Colonic mucosa (tissue), 4 donors: ENCODE results near the gene LARGE1. TPM values are rescaled to one million over a fixed set of nuclear protein-coding genes. Genes with fewer than 3 reads are reported as not detected.

Experiments
- DNase-seq: peaks from one replicate; pipeline ENCODE4 v3.0.0-alpha.2; 2020
- H3K27ac ChIP-seq: fragments of 200-600 bp; one replicate; pipeline ENCODE4 v1.8.0; 2021
- H3K27me3 ChIP-seq: fragments of 200-600 bp; one replicate; pipeline ENCODE4 v1.8.0; 2021
- H3K36me3 ChIP-seq: fragments of 200-600 bp; one replicate; pipeline ENCODE4 v1.8.0; 2021
- H3K4me1 ChIP-seq: fragments of 200-600 bp; one replicate; pipeline ENCODE4 v1.8.0; 2021; ENCODE audit warnings: mild to moderate bottlenecking
- H3K4me3 ChIP-seq: fragments of 200-600 bp; one replicate; pipeline ENCODE4 v1.8.0; 2021
- H3K9ac ChIP-seq, 2 donors: one replicate each; pipeline ENCODE4 v1.7.0; 2013; ENCODE audit warnings: control low read depth in 2 of 2, low read depth in 2 of 2, low read length in 2 of 2
- H3K9me3 ChIP-seq: fragments of 200-600 bp; one replicate; pipeline ENCODE4 v1.8.0; 2021
- intact Hi-C: fragments of 100-400 bp; cut with DNase I; formaldehyde crosslinking; loops from one replicate; pipeline ENCODE4 v1.14.1; 2022
- total RNA-seq, 2 donors: library from RNA; stranded (reverse); fragmentation: NEBNext Ultra II Directional in 1 of 2; extraction: Animal tissue kit (Norgen Biotek cat#: 25700) in 1 of 2; gene quantifications; one replicate each; pipeline ENCODE4 v1.2.1, GENCODE V29; 2021
- TF ChIP-seq, protein P1 (sequence below): fragments of 200-600 bp; IDR thresholded peaks from one replicate; pipeline ENCODE4 v1.8.0; 2022; ENCODE audit warnings: antibody characterized with exemption, mild to moderate bottlenecking
- donor health status: healthy.
- donor health status: DM: no; HTN: no; CAD: no.
- donor health status: DM: no; HTN: no; CAD: no.

The LARGE1 gene
- total RNA-seq, 2 donors from 2014 or later, result 45.2 to 46.5 TPM

DNA sequence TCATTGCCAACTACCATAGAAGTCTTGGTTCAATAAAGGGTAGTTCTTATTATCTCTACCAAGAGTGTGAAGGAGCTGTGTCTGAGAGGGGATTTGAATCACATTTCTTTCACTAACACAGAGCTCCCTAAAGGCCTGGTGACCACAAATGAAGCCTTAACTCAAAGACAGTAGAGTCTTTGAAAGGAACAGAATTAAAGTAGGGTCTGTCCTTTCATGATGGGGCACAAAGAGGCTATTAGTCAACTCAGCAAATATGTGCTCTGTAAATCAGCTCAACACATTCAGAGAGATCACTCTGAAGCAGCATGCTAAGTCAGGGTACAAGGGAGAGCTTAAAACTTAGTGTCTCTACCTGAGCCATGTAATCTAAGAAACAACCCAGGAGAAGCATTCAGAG is 649.7 kb downstream of the LARGE1 start:
- Histone ChIP-seq H3K27me3 (no peaks in the 10 kb centered on the region), H3K4me1 (no peaks in the 10 kb centered on the region), H3K27ac (no peak overlapping the region), H3K36me3 (no peaks in the 10 kb centered on the region), H3K4me3 (no peak overlapping the region), H3K9ac (no peak overlapping the region), H3K9me3 (no peaks in the 10 kb centered on the region)
- intact Hi-C loops, result no loop called here
- no peak for DNase-seq
- TF ChIP-seq, protein P1, sequence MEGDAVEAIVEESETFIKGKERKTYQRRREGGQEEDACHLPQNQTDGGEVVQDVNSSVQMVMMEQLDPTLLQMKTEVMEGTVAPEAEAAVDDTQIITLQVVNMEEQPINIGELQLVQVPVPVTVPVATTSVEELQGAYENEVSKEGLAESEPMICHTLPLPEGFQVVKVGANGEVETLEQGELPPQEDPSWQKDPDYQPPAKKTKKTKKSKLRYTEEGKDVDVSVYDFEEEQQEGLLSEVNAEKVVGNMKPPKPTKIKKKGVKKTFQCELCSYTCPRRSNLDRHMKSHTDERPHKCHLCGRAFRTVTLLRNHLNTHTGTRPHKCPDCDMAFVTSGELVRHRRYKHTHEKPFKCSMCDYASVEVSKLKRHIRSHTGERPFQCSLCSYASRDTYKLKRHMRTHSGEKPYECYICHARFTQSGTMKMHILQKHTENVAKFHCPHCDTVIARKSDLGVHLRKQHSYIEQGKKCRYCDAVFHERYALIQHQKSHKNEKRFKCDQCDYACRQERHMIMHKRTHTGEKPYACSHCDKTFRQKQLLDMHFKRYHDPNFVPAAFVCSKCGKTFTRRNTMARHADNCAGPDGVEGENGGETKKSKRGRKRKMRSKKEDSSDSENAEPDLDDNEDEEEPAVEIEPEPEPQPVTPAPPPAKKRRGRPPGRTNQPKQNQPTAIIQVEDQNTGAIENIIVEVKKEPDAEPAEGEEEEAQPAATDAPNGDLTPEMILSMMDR, result no peak

GRCh38 chr22:33261699-33262098 is 658.6 kb downstream of the LARGE1 start:
- no peak for DNase-seq
- intact Hi-C loops, result no loop called here
- Histone ChIP-seq H3K27ac (no peak overlapping the region), H3K36me3 (no peaks in the 10 kb centered on the region), H3K9me3 (no peaks in the 10 kb centered on the region), H3K4me1 (no peaks in the 10 kb centered on the region), H3K4me3 (no peak overlapping the region), H3K27me3 (no peaks in the 10 kb centered on the region), H3K9ac (no peak overlapping the region)
- TF ChIP-seq, protein P1, result no peak

DNA sequence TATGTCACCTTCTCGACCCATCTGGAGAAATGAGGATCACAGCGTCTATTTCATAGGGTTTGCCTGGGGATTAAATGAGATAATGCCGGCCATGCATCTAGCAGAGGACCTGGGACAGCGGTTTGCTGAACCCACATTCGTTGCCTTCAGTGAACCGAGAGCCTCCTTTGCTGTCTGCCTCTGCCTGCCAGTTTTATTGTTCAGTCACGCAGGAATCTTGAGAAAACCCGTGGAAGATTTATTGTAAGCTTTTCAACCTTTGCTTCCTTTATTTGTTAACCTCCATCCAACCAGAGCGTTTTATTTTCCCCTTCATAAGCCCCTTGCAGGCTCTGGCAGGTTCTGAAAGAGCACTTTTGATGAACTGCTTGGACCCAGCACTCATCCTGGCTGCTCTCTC is 659.8 kb downstream of the LARGE1 start:
- Histone ChIP-seq H3K4me3 (no peak overlapping the region), H3K27ac (no peak overlapping the region), H3K9me3 (no peaks in the 10 kb centered on the region), H3K27me3 (no peaks in the 10 kb centered on the region), H3K9ac (no peak overlapping the region), H3K36me3 (no peaks in the 10 kb centered on the region), H3K4me1 (no peaks in the 10 kb centered on the region)
- DNase-seq, result no peak
- TF ChIP-seq, protein P1, result no peak
- intact Hi-C loops, result no loop called here

DNA sequence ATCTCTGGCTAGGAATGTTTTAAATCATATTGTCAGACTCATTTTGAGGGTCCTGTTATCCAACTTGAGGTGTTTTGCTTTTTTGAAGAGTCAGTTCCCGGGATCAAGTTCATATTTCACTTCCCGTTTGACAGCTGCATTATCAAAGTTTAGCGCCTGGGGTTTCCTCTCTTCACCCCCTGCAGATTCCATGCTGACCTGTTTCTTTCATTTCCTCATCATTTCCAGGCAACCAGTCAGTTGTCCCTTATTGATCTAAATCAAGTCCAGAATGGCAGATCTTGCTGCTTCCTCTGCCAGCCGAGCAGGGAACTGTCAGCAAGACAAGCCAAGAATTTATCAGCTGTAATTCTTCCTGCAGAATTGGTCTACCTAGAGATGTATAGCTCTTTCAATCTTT is 664.5 kb downstream of the LARGE1 start:
- Histone ChIP-seq H3K4me1 (no peaks in the 10 kb centered on the region), H3K27ac (no peak overlapping the region), H3K9me3 (no peaks in the 10 kb centered on the region), H3K4me3 (no peak overlapping the region), H3K9ac (no peak overlapping the region), H3K36me3 (no peaks in the 10 kb centered on the region), H3K27me3 (no peaks in the 10 kb centered on the region)
- DNase-seq, result no peak
- intact Hi-C loops, result no loop called here
- TF ChIP-seq, protein P1, result no peak

GRCh38 chr22:33248948-33249347 is 671.3 kb downstream of the LARGE1 start:
- no peak for DNase-seq
- Histone ChIP-seq H3K4me1 (no peaks in the 10 kb centered on the region), H3K27ac (no peak overlapping the region), H3K9me3 (no peaks in the 10 kb centered on the region), H3K4me3 (no peak overlapping the region), H3K36me3 (no peaks in the 10 kb centered on the region), H3K27me3 (no peaks in the 10 kb centered on the region), H3K9ac (no peak overlapping the region)
- intact Hi-C loops, result no loop called here
- TF ChIP-seq, protein P1, result no peak

GRCh38 chr22:33247758-33248157 is 672.5 kb downstream of the LARGE1 start:
- no peak for DNase-seq
- intact Hi-C loops, result no loop called here

More at GRCh38 chr22:33247758-33248157, 672.5 kb downstream of the LARGE1 start:
- TF ChIP-seq, protein P1, result no peak
- no peaks in the 10 kb centered on the region for H3K36me3 ChIP-seq
- H3K4me3 ChIP-seq, result no peak overlapping the region
- no peak overlapping the region for H3K27ac ChIP-seq
- no peaks in the 10 kb centered on the region for H3K27me3 ChIP-seq
- no peak overlapping the region for H3K9ac ChIP-seq
- H3K4me1 ChIP-seq, result no peaks in the 10 kb centered on the region
- H3K9me3 ChIP-seq, result no peaks in the 10 kb centered on the region
